HG03103 (cell line): ENCODE results near the gene AKT1S1.

ENCODE experiments used
- ATAC-seq: cut with Tn5 transposase; IDR thresholded peaks from one replicate; pipeline ENCODE4 v1.9.1; 2021; ENCODE audit warnings: low read depth; ENCODE audit not compliant: unreplicated experiment

AKT1S1 gene

GRCh38 chr19:49857061-49857837 is 19.9 kb downstream of the AKT1S1 start:
- no peak for ATAC-seq

- ATAC-seq, result no peak
Measured at GRCh38 chr19:49856574-49857021, 20.6 kb downstream of the AKT1S1 start.

- ATAC-seq, result no peak
Measured at GRCh38 chr19:49855676-49856573, 21.2 kb downstream of the AKT1S1 start.

GRCh38 chr19:49855277-49855675 is 21.9 kb downstream of the AKT1S1 start:
- ATAC-seq, result no peak

GRCh38 chr19:49854378-49855263 is 22.5 kb downstream of the AKT1S1 start:
- ATAC-seq, result no peak

- ATAC-seq, result no peak
Measured at GRCh38 chr19:49853852-49854377, 23.2 kb downstream of the AKT1S1 start.

GRCh38 chr19:49852631-49853126 is 24.5 kb downstream of the AKT1S1 start:
- no peak for ATAC-seq

- no peak for ATAC-seq
Measured at GRCh38 chr19:49851456-49852259, 25.5 kb downstream of the AKT1S1 start.

- ATAC-seq, result peak; percentile 54
Measured at GRCh38 chr19:49850487-49851342, 26.4 kb downstream of the AKT1S1 start, which contains the start of gene PTOV1. TSS of gene PTOV1 (plus strand) at chr19:49851159.

DNA sequence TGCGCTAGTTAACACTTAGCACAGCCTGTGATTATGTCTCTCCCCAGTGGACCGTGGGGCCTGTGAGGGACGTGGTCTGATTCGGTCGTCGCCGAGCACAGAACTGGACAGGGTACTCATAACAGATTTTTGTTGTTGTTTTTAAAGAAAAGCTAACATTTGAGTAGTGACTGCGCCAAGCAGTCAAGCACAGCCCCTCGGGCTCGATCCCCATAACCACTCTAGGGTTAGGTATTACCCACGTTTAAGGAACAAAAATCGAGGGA is 27.0 kb downstream of the AKT1S1 start:
- no peak for ATAC-seq

DNA sequence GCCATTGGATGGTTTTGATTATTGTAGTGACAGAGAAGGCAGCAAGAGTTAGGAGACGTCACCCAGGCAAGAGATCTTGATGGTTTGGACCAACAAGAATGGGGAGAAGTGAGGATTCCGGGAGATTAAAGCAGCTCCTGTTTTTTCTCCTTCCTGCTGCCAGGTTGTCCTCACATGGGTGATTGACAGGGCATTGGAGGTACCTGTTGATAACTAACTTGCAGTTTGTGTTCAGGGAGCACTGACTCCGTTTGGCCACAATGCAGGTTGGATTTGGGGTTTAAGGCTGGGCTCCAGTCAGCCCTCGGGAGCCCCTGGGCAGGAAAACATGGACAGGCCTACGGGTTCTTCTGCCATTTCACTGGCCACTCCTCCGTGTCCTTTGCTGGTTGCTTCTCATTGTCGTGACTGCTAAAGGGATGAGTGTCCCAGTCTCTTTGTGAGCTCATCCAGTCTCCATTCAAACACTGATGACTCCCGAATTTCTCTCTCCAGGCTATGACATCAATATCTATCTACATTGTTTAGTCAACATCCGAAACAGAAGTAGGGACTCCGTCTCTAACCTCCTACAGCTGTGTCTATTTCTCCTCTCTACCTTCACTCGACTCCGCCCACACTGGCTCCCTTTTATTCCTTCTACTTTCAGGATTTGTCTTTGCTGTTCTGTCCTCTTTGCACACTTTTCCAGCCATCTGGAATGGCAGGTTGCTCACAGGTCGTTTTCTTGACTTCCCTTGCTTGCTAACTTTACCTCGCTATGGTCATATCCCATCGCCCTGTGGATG is 27.5 kb downstream of the AKT1S1 start:
- ATAC-seq, result no peak

DNA sequence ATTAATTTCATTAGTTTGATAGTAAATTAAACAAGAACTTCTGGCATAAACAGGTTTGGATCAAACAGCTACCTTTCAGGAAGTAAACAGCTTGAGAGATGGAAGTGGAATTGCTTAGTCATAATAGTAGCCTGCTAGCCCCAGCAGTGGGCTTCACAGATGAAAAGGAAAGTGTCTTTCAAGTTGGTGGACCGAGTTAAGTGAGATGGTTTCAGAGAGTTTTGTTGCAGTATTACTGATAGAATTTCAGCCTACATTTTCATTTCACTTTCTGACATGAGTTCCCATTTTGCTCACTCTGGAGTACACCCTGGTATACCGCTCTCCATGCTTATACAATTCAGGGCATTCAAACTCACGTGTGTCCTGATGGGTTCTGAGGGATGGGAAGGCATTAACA is 28.2 kb downstream of the AKT1S1 start:
- ATAC-seq, result no peak

GRCh38 chr19:49847731-49848696 is 29.1 kb downstream of the AKT1S1 start:
- no peak for ATAC-seq

- ATAC-seq, result no peak
Measured at GRCh38 chr19:49846408-49846807, 30.7 kb downstream of the AKT1S1 start.

- ATAC-seq, result no peak
Measured at GRCh38 chr19:49845414-49845813, 31.7 kb downstream of the AKT1S1 start.

DNA sequence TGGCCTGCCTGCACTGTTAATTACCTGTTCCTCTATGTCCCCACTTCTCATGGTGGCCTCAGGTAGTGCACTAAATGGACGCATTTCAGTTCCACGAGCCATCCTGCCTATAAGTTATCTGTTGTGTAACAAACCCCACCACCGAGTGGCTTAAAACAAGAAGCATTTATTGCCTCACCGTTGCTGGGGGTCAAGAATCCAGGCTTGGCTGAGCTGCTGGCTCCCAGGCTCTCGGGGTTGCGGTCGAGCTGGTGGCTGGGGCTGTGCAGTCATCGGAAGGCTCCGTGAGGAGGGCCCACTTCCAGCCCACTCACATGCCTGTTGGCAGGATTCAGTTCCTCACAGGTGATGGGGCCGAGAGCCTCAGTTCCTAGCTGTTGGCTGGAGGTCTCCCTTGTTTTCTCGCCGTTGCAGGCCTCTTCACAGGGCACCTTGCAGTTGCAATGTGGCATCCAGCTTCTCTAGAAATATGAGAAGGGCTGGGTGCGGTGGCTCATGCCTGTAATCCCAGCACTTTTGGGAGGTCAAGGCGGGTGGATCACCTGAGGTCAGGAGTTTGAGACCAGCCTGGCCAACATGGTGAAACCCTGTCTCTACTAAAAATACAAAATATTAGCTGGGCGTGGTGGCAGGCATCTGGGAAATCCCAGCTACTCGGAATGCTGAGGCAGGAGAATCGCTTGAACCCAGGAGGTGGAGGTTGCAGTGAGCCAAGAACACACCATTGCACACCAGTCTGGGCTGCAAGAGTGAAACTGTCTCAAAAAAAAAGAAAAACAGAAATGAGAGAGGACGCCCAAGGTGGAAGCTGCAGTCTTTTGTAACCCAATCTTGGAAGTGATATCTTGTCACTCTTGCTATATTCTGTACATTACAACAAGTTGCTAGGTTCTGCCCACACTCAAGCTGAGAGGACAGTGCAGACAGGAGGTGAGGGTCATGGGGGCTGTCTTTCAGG is 32.7 kb downstream of the AKT1S1 start:
- no peak for ATAC-seq
